GM19452 (cell line): Measurements from ENCODE around the gene CKMT1B.
"Not testable (repeated sequence)": the region's sequence is repeated elsewhere in the genome, so short reads cannot be mapped to it uniquely, and the experiment has no call there.

Experiments used
- ATAC-seq: cut with Tn5 transposase; IDR thresholded peaks from one replicate; pipeline ENCODE4 v1.9.1; 2021; ENCODE audit not compliant: unreplicated experiment

Gene CKMT1B

DNA sequence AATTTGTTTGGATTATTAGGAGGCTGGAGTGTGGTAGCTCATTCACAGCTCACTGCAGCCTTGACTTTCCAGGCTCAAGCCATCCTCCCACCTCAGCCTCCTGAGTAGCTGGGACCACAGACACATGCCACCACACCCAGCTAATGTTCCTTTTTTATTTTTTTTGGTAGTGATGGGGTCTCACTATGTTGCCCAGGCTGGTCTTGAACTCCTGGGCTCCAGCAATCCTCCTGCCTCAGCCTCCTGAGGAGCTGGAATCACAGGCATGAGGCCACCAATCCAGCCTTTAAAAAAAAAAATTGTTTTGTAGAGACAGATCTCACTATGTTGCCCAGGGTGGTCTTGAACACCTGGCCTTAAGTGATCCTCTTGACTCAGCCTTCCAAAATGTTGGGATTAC, 33.1 kb downstream of the CKMT1B start:
- not testable (repeated sequence) for ATAC-seq

DNA sequence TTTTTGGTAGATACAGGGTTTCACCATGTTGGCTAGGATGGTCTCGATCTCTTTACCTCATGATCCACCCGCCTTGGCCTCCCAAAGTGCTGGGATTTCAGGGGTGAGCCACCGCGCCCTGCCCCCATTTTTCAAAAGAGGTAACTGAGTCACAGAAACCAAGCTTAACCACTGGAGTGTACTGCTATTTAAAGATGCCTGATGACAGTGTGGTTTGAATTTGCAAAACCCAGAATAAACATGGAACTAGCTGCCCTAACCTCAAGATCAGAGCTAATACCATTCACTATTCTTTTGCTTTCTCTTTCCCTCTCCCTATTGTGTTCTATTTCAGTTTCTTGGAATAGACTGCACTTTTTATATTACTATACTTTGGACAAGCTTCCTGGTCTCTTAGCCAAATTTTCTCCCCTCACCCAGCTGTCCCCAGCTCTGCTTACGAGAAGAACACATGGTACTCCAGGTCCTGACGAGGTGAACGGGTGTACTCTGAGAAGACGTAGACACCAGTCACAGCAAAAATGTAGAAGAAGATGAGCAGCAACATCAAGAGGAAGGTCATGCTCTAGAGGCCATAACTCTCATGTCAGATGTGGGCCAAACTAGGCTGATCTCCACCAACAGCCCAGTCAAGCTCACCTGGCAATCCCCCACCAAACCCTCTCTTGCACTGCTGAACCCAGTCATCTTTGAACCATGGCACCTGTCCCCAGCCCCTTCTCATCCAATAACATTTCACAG, 44.8 kb downstream of the CKMT1B start:
- ATAC-seq = peak; percentile 60
